Middle frontal gyrus (tissue), 1 donor: ENCODE measurements around the gene C19orf73.
A peak's percentile ranks its signal among the peaks of the same experiment; 100 is the strongest.

ENCODE experiments used
- DNase-seq: peaks from one replicate; pipeline ENCODE4 v3.0.0-alpha.2; 2015; ENCODE audit warnings: low spot score; ENCODE audit errors: extremely low spot score

Gene C19orf73

GRCh38 chr19:49118565-49119410 is at the start of gene C19orf73:
Gene C19orf73 (minus strand): TSS chr19:49119143. CDS start chr19:49119022, 121 bp downstream.
- DNase-seq = peak; percentile 90

GRCh38 chr19:49168421-49168820 is 49.5 kb upstream of the C19orf73 start:
- DNase-seq = no peak

GRCh38 chr19:49167857-49168409 is 49.0 kb upstream of the C19orf73 start:
- no peak for DNase-seq

- no peak for DNase-seq
These were observed 46.9 kb upstream of the C19orf73 start for GRCh38 chr19:49165865-49166301.

- DNase-seq = no peak
These were observed 46.3 kb upstream of the C19orf73 start for GRCh38 chr19:49165111-49165750.

GRCh38 chr19:49161987-49162386 is 43.0 kb upstream of the C19orf73 start:
- DNase-seq = no peak

GRCh38 chr19:49160450-49161189 is 41.7 kb upstream of the C19orf73 start:
- no peak for DNase-seq

GRCh38 chr19:49157445-49158224 is 38.7 kb upstream of the C19orf73 start, which contains the start of gene TRPM4:
Gene TRPM4 (plus strand): TSS chr19:49157792. CDS start chr19:49157867, 75 bp downstream.
- no peak for DNase-seq

GRCh38 chr19:49155820-49156346 is 36.9 kb upstream of the C19orf73 start:
- DNase-seq = no peak

GRCh38 chr19:49155005-49155819 is 36.3 kb upstream of the C19orf73 start, which contains the start of gene HRC:
Gene HRC (minus strand): TSS chr19:49155396. CDS start chr19:49155237, 159 bp downstream.
- DNase-seq = no peak

GRCh38 chr19:49154279-49154678 is 35.3 kb upstream of the C19orf73 start:
- DNase-seq = no peak

GRCh38 chr19:49153167-49153809 is 34.3 kb upstream of the C19orf73 start:
- no peak for DNase-seq

GRCh38 chr19:49152119-49152550 is 33.2 kb upstream of the C19orf73 start:
- no peak for DNase-seq

GRCh38 chr19:49151267-49152118 is 32.5 kb upstream of the C19orf73 start:
- no peak for DNase-seq

- DNase-seq = no peak
These were observed 32.0 kb upstream of the C19orf73 start for GRCh38 chr19:49150944-49151243.

GRCh38 chr19:49150106-49150943 is 31.4 kb upstream of the C19orf73 start:
- peak; percentile 68 for DNase-seq

GRCh38 chr19:49149652-49150105 is 30.7 kb upstream of the C19orf73 start:
- peak; percentile 46 for DNase-seq
